Breast epithelium (tissue), 3 donors: ENCODE results near the gene ESRRA.

Experiments
- POLR2AphosphoS5 ChIP-seq, 3 donors: sonication (generic); formaldehyde crosslinking; IDR thresholded peaks; one replicate each; pipeline ENCODE4 v1.6.1; 2017; ENCODE audit warnings: antibody characterized with exemption in 3 of 3
- TF ChIP-seq, protein P1 (sequence below), 3 donors: fragments of 450-650 bp; IDR thresholded peaks; one replicate each; pipeline ENCODE4 v1.5.1; 2016 to 2017; ENCODE audit warnings: antibody characterized with exemption in 3 of 3, mild to moderate bottlenecking in 3 of 3, moderate library complexity in 3 of 3

GRCh38 chr11:64357904-64358535 is 52.7 kb downstream of the ESRRA start:
- TF ChIP-seq, protein P1, sequence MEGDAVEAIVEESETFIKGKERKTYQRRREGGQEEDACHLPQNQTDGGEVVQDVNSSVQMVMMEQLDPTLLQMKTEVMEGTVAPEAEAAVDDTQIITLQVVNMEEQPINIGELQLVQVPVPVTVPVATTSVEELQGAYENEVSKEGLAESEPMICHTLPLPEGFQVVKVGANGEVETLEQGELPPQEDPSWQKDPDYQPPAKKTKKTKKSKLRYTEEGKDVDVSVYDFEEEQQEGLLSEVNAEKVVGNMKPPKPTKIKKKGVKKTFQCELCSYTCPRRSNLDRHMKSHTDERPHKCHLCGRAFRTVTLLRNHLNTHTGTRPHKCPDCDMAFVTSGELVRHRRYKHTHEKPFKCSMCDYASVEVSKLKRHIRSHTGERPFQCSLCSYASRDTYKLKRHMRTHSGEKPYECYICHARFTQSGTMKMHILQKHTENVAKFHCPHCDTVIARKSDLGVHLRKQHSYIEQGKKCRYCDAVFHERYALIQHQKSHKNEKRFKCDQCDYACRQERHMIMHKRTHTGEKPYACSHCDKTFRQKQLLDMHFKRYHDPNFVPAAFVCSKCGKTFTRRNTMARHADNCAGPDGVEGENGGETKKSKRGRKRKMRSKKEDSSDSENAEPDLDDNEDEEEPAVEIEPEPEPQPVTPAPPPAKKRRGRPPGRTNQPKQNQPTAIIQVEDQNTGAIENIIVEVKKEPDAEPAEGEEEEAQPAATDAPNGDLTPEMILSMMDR (IDR thresholded peaks at IDR 0.05), result no peak
- no peak for TF ChIP-seq POLR2AphosphoS5 (IDR thresholded peaks at IDR 0.05)
